ENCODE data around the gene RAB1B. TPM values are rescaled to one million over a fixed set of nuclear protein-coding genes. Genes with fewer than 3 reads are reported as not detected.

RAB1B gene
- 100 to 1,000 TPM; 129 to 156 TPM for polyA plus RNA-seq

GRCh38 chr11:66268244-66268951 is at the start of gene RAB1B:
TSS of gene RAB1B (plus strand) at chr11:66268639. CDS start at chr11:66268680, 41 bp downstream.
- H3K36me3 ChIP-seq (ENCODE audit: control insufficient read depth in 2 of 2, insufficient read depth in 2 of 2, low read length in 1 of 2): peaks cover 14 to 36% of the 10 kb centered on the region in 2 donors

GRCh38 chr11:66218846-66219620 is 49.4 kb upstream of the RAB1B start:
- Histone ChIP-seq H3K9me3 (ENCODE audit: control insufficient read depth in 2 of 2, insufficient read depth in 1 of 2, low read depth in 1 of 2, low read length in 1 of 2) (no peaks in the 10 kb centered on the region), H3K4me1 (ENCODE audit: control insufficient read depth in 2 of 2, insufficient read depth in 2 of 2, low read length in 1 of 2) (peaks cover 0 to 7% of the 10 kb centered on the region in 2 donors), H3K27me3 (ENCODE audit: control insufficient read depth in 1 of 2, insufficient read depth in 2 of 2, low read length in 2 of 2) (no peaks in the 10 kb centered on the region), H3K36me3 (ENCODE audit: control insufficient read depth in 2 of 2, insufficient read depth in 2 of 2, low read length in 1 of 2) (peaks cover 8 to 37% of the 10 kb centered on the region in 2 donors), H3K4me3 (ENCODE audit: low read depth in 1 of 2, low read length in 2 of 2) (no peak overlapping the region), H3K27ac (ENCODE audit: low read depth in 2 of 2, low read length in 1 of 2) (no peak overlapping the region)
- 95 to 97% methylated on average over 18 of the region's 18 CpGs for WGBS, 2 donors

More at GRCh38 chr11:66268244-66268951, at the start of gene RAB1B:
- Histone ChIP-seq H3K27ac (ENCODE audit: low read depth in 2 of 2, low read length in 1 of 2) (peak within 1 kb of the TSS; percentile 95 to 98), H3K9me3 (ENCODE audit: control insufficient read depth in 2 of 2, insufficient read depth in 1 of 2, low read depth in 1 of 2, low read length in 1 of 2) (no peaks in the 10 kb centered on the region), H3K4me1 (ENCODE audit: control insufficient read depth in 2 of 2, insufficient read depth in 2 of 2, low read length in 1 of 2) (peaks cover 3 to 11% of the 10 kb centered on the region in 2 donors), H3K4me3 (ENCODE audit: low read depth in 1 of 2, low read length in 2 of 2) (peak within 1 kb of the TSS; percentile 77 to 84), H3K27me3 (ENCODE audit: control insufficient read depth in 1 of 2, insufficient read depth in 2 of 2, low read length in 2 of 2) (no peaks in the 10 kb centered on the region)
- 0 to 1% methylated on average over 63 to 64 of the region's 64 CpGs for WGBS, 2 donors

- H3K4me3 ChIP-seq (ENCODE audit: low read depth in 1 of 2, low read length in 2 of 2): no peak overlapping the region
- H3K9me3 ChIP-seq (ENCODE audit: control insufficient read depth in 2 of 2, insufficient read depth in 1 of 2, low read depth in 1 of 2, low read length in 1 of 2): no peaks in the 10 kb centered on the region
- peaks cover 10 to 37% of the 10 kb centered on the region in 2 donors for H3K36me3 ChIP-seq (ENCODE audit: control insufficient read depth in 2 of 2, insufficient read depth in 2 of 2, low read length in 1 of 2)
- no peaks in the 10 kb centered on the region for H3K27me3 ChIP-seq (ENCODE audit: control insufficient read depth in 1 of 2, insufficient read depth in 2 of 2, low read length in 2 of 2)
- H3K4me1 ChIP-seq (ENCODE audit: control insufficient read depth in 2 of 2, insufficient read depth in 2 of 2, low read length in 1 of 2): peaks cover 0 to 7% of the 10 kb centered on the region in 2 donors
- no peak overlapping the region for H3K27ac ChIP-seq (ENCODE audit: low read depth in 2 of 2, low read length in 1 of 2)
- WGBS, 2 donors: 89 to 93% methylated on average over 19 of the region's 19 CpGs
Measured at GRCh38 chr11:66219846-66220565, 48.4 kb upstream of the RAB1B start.

DNA sequence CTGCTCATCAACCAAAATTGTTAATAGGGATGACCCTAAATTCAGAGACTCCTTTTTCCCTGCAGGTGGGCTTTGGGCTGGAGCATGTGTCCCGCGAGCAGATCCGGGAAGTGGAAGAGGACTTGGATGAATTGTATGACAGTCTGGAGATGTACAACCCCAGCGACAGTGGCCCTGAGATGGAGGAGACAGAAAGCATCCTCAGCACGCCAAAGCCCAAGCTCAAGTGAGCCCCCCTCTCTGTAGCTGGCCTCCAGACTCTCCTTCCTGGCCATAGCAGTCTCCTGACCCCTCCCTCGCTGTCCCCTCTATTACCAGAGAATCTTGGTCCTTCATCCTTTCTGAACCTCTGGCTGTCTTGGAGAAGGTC is 47.9 kb upstream of the RAB1B start:
- H3K36me3 ChIP-seq (ENCODE audit: control insufficient read depth in 2 of 2, insufficient read depth in 2 of 2, low read length in 1 of 2): peaks cover 12 to 37% of the 10 kb centered on the region in 2 donors
- no peak overlapping the region for H3K27ac ChIP-seq (ENCODE audit: low read depth in 2 of 2, low read length in 1 of 2)
- no peaks in the 10 kb centered on the region for H3K9me3 ChIP-seq (ENCODE audit: control insufficient read depth in 2 of 2, insufficient read depth in 1 of 2, low read depth in 1 of 2, low read length in 1 of 2)
- 93 to 96% methylated on average over 6 of the region's 6 CpGs for WGBS, 2 donors
- H3K27me3 ChIP-seq (ENCODE audit: control insufficient read depth in 1 of 2, insufficient read depth in 2 of 2, low read length in 2 of 2): no peaks in the 10 kb centered on the region
- peaks cover 0 to 7% of the 10 kb centered on the region in 2 donors for H3K4me1 ChIP-seq (ENCODE audit: control insufficient read depth in 2 of 2, insufficient read depth in 2 of 2, low read length in 1 of 2)
- no peak overlapping the region for H3K4me3 ChIP-seq (ENCODE audit: low read depth in 1 of 2, low read length in 2 of 2)

DNA sequence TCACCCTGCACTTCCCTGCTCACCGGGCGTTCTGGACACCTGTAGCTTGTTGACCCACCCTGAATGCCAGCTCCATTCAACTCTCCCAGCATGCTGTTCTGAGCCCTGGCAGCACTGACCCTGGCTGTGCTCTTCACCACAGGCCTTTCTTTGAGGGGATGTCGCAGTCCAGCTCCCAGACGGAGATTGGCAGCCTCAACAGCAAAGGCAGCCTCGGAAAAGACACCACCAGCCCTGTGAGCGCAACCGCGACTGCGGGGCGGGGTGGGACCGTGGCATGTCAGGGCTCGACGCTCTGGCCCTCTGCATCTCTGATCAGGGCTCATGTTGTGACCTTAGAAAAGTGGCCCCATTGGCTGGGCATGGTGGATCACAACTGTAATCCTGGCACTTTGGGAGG is 47.4 kb upstream of the RAB1B start:
- H3K27ac ChIP-seq (ENCODE audit: low read depth in 2 of 2, low read length in 1 of 2): no peak overlapping the region
- H3K4me3 ChIP-seq (ENCODE audit: low read depth in 1 of 2, low read length in 2 of 2): no peak overlapping the region
- H3K36me3 ChIP-seq (ENCODE audit: control insufficient read depth in 2 of 2, insufficient read depth in 2 of 2, low read length in 1 of 2): peaks cover 12 to 37% of the 10 kb centered on the region in 2 donors
- H3K9me3 ChIP-seq (ENCODE audit: control insufficient read depth in 2 of 2, insufficient read depth in 1 of 2, low read depth in 1 of 2, low read length in 1 of 2): no peaks in the 10 kb centered on the region
- WGBS, 2 donors: 77 to 81% methylated on average over 13 of the region's 13 CpGs
- peaks cover 0 to 7% of the 10 kb centered on the region in 2 donors for H3K4me1 ChIP-seq (ENCODE audit: control insufficient read depth in 2 of 2, insufficient read depth in 2 of 2, low read length in 1 of 2)
- no peaks in the 10 kb centered on the region for H3K27me3 ChIP-seq (ENCODE audit: control insufficient read depth in 1 of 2, insufficient read depth in 2 of 2, low read length in 2 of 2)

DNA sequence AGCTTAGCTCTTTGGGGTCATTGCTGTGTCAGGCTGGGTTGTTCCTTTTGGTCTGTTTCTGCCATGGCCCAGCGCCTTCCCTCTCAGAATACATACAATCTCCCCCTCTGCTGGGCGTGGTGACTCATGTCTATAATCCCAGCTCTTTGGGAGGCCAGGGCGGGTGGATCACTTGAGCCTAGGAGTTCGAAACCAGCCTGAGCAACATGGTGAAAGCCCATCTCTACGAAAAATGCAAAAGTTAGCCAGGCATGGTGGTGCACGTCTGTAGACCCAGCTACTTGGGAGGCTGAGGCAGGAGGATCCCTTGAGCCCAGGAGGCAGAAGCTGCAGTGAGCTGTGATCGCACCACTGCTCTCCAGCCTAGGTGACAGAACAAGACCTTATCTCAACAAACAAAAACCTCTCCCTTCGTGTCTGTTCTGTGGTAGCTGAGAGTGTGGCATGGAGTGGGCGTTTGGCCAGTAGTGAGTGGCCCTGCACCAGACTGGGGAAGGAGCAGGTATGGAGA is 46.7 kb upstream of the RAB1B start:
- H3K4me1 ChIP-seq (ENCODE audit: control insufficient read depth in 2 of 2, insufficient read depth in 2 of 2, low read length in 1 of 2): peaks cover 0 to 7% of the 10 kb centered on the region in 2 donors
- H3K36me3 ChIP-seq (ENCODE audit: control insufficient read depth in 2 of 2, insufficient read depth in 2 of 2, low read length in 1 of 2): peaks cover 11 to 33% of the 10 kb centered on the region in 2 donors
- WGBS, 2 donors: 70 to 74% methylated on average over 9 of the region's 9 CpGs
- no peaks in the 10 kb centered on the region for H3K9me3 ChIP-seq (ENCODE audit: control insufficient read depth in 2 of 2, insufficient read depth in 1 of 2, low read depth in 1 of 2, low read length in 1 of 2)
- no peaks in the 10 kb centered on the region for H3K27me3 ChIP-seq (ENCODE audit: control insufficient read depth in 1 of 2, insufficient read depth in 2 of 2, low read length in 2 of 2)
- H3K4me3 ChIP-seq (ENCODE audit: low read depth in 1 of 2, low read length in 2 of 2): no peak overlapping the region
- H3K27ac ChIP-seq (ENCODE audit: low read depth in 2 of 2, low read length in 1 of 2): no peak overlapping the region

GRCh38 chr11:66222358-66223149 is 45.9 kb upstream of the RAB1B start:
- Histone ChIP-seq H3K27ac (ENCODE audit: low read depth in 2 of 2, low read length in 1 of 2) (no peak overlapping the region), H3K9me3 (ENCODE audit: control insufficient read depth in 2 of 2, insufficient read depth in 1 of 2, low read depth in 1 of 2, low read length in 1 of 2) (no peaks in the 10 kb centered on the region), H3K4me3 (ENCODE audit: low read depth in 1 of 2, low read length in 2 of 2) (no peak overlapping the region), H3K4me1 (ENCODE audit: control insufficient read depth in 2 of 2, insufficient read depth in 2 of 2, low read length in 1 of 2) (peaks cover 0 to 7% of the 10 kb centered on the region in 2 donors), H3K36me3 (ENCODE audit: control insufficient read depth in 2 of 2, insufficient read depth in 2 of 2, low read length in 1 of 2) (peaks cover 8 to 26% of the 10 kb centered on the region in 2 donors), H3K27me3 (ENCODE audit: control insufficient read depth in 1 of 2, insufficient read depth in 2 of 2, low read length in 2 of 2) (no peaks in the 10 kb centered on the region)
- 24% methylated on average over 21 of the region's 21 CpGs for WGBS, 2 donors

GRCh38 chr11:66224226-66224855 is 44.1 kb upstream of the RAB1B start:
- Histone ChIP-seq H3K4me3 (ENCODE audit: low read depth in 1 of 2, low read length in 2 of 2) (no peak overlapping the region), H3K36me3 (ENCODE audit: control insufficient read depth in 2 of 2, insufficient read depth in 2 of 2, low read length in 1 of 2) (peaks cover 8 to 21% of the 10 kb centered on the region in 2 donors), H3K9me3 (ENCODE audit: control insufficient read depth in 2 of 2, insufficient read depth in 1 of 2, low read depth in 1 of 2, low read length in 1 of 2) (no peaks in the 10 kb centered on the region), H3K27me3 (ENCODE audit: control insufficient read depth in 1 of 2, insufficient read depth in 2 of 2, low read length in 2 of 2) (no peaks in the 10 kb centered on the region), H3K27ac (ENCODE audit: low read depth in 2 of 2, low read length in 1 of 2) (no peak overlapping the region), H3K4me1 (ENCODE audit: control insufficient read depth in 2 of 2, insufficient read depth in 2 of 2, low read length in 1 of 2) (peaks cover 0 to 7% of the 10 kb centered on the region in 2 donors)
- 88 to 92% methylated on average over 10 of the region's 10 CpGs for WGBS, 2 donors
